Neural progenitor cell (in vitro differentiated cells): Measurements from ENCODE around the gene EHD2. TPM values are rescaled to one million over a fixed set of nuclear protein-coding genes. Genes with fewer than 3 reads are reported as not detected.
"Not testable (repeated sequence)": the region's sequence is repeated elsewhere in the genome, so short reads cannot be mapped to it uniquely, and the experiment has no call there.

ENCODE experiments used
- DNase-seq: peaks from one replicate; pipeline ENCODE4 v3.0.0-alpha.2; 2016; ENCODE audit warnings: low spot score
- H2AFZ ChIP-seq: fragments of 200-600 bp; sonication (generic); replicated peaks from 2 replicates; pipeline ENCODE4 v1.6.1; 2016; ENCODE audit warnings: antibody characterized with exemption
- H3F3A ChIP-seq: fragments of 200-600 bp; sonication (generic); 2 replicates; pipeline ENCODE4 v1.6.1; 2016; ENCODE audit warnings: antibody characterized with exemption, low read depth
- H3K27ac ChIP-seq: fragments of 200-600 bp; sonication (generic); 2 replicates; pipeline ENCODE4 v1.5.1; 2016; ENCODE audit warnings: mild to moderate bottlenecking
- H3K27me3 ChIP-seq: fragments of 200-600 bp; sonication (generic); 2 replicates; pipeline ENCODE4 v1.6.1; 2016; ENCODE audit warnings: mild to moderate bottlenecking, moderate library complexity
- H3K36me3 ChIP-seq: fragments of 200-600 bp; sonication (generic); 2 replicates; pipeline ENCODE4 v1.5.1; 2016
- H3K4me1 ChIP-seq: fragments of 200-600 bp; sonication (generic); 2 replicates; pipeline ENCODE4 v1.6.1; 2016; ENCODE audit warnings: mixed run types
- H3K4me2 ChIP-seq: fragments of 200-600 bp; sonication (generic); 2 replicates; pipeline ENCODE4 v1.6.1; 2016
- H3K4me3 ChIP-seq: fragments of 200-600 bp; sonication (generic); 2 replicates; pipeline ENCODE4 v1.5.1; 2016
- H3K79me2 ChIP-seq: fragments of 200-600 bp; sonication (generic); 2 replicates; pipeline ENCODE4 v1.6.1; 2016; ENCODE audit warnings: low read depth
- H3K9ac ChIP-seq: fragments of 200-600 bp; sonication (generic); 2 replicates; pipeline ENCODE4 v1.6.1; 2016
- H3K9me3 ChIP-seq: fragments of 200-600 bp; sonication (generic); 2 replicates; pipeline ENCODE4 v1.5.1; 2016; ENCODE audit warnings: low read depth
- H4K20me1 ChIP-seq: fragments of 200-600 bp; sonication (generic); 2 replicates; pipeline ENCODE4 v1.6.1; 2016; ENCODE audit warnings: low read depth
- H3K27ac Mint-ChIP-seq: 3 replicates; pipeline ENCODE4 v1.8.0; 2021; ENCODE audit warnings: mixed read lengths
- H3K27me3 Mint-ChIP-seq: 2 replicates; pipeline ENCODE4 v1.8.0; 2022; ENCODE audit warnings: low read depth, mild to moderate bottlenecking, inconsistent platforms, moderate library complexity, mixed read lengths; ENCODE audit not compliant: insufficient read depth
- H3K36me3 Mint-ChIP-seq: 3 replicates; pipeline ENCODE4 v1.8.0; 2021; ENCODE audit warnings: mixed read lengths
- H3K4me1 Mint-ChIP-seq: 3 replicates; pipeline ENCODE4 v1.8.0; 2021; ENCODE audit warnings: mixed read lengths
- H3K4me3 Mint-ChIP-seq: 3 replicates; pipeline ENCODE4 v1.8.0; 2021; ENCODE audit warnings: mild to moderate bottlenecking, moderate library complexity, mixed read lengths
- H3K9me3 Mint-ChIP-seq: 3 replicates; pipeline ENCODE4 v1.8.0; 2020; ENCODE audit warnings: mixed read lengths
- CTCF ChIP-seq: fragments of 200-600 bp; sonication (generic); IDR thresholded peaks from 2 replicates; pipeline ENCODE4 v1.5.1; 2017; ENCODE audit warnings: antibody characterized with exemption, mild to moderate bottlenecking
- EZH2 ChIP-seq: fragments of 200-600 bp; sonication (generic); IDR thresholded peaks from 2 replicates; pipeline ENCODE4 v1.6.1; 2017; ENCODE audit warnings: antibody characterized with exemption, mild to moderate bottlenecking, moderate library complexity
- EZH2phosphoT487 ChIP-seq: fragments of 200-600 bp; sonication (generic); IDR thresholded peaks from 2 replicates; pipeline ENCODE4 v1.6.1; 2017; ENCODE audit warnings: antibody characterized with exemption
- total RNA-seq: library from RNA; depleted of rRNA; stranded (reverse); fragments of >200 nt; gene quantifications from 2 replicates; pipeline ENCODE4 v1.2.3, GENCODE V29; 2015; ENCODE audit warnings: low replicate concordance

EHD2 gene
- total RNA-seq, 1 donor from 2014 or later, result 1.5 TPM

GRCh38 chr19:47720669-47721422 lies 7.6 kb downstream of the EHD2 start:
- H3K9ac ChIP-seq, result no peak overlapping the region
- no peak overlapping the region for H3K4me3 Mint-ChIP-seq

GRCh38 chr19:47723581-47723940 lies 10.3 kb downstream of the EHD2 start:
- Histone ChIP-seq H3K4me3 (no peak overlapping the region), H3K9ac (no peak overlapping the region)

More at GRCh38 chr19:47720669-47721422, 7.6 kb downstream of the EHD2 start:
- DNase-seq, result no peak
- no peak overlapping the region for H3K4me2 ChIP-seq
- peaks cover 3% of the 10 kb centered on the region for H3K27me3 Mint-ChIP-seq
- H2AFZ ChIP-seq, result no peak overlapping the region
- H3F3A ChIP-seq, result no peaks in the 10 kb centered on the region
- peaks cover 12% of the 10 kb centered on the region for H3K4me1 Mint-ChIP-seq
- no peak overlapping the region for H3K4me3 ChIP-seq
- peak overlapping the region; percentile 5 for H3K27ac Mint-ChIP-seq
- H3K4me1 ChIP-seq, result peaks cover 6% of the 10 kb centered on the region
- H3K79me2 ChIP-seq, result no peaks in the 10 kb centered on the region
- no peaks in the 10 kb centered on the region for H3K9me3 ChIP-seq
- H3K36me3 ChIP-seq, result no peaks in the 10 kb centered on the region
- TF ChIP-seq EZH2, result no peak
- TF ChIP-seq CTCF, result no peak
- no peak for TF ChIP-seq EZH2phosphoT487
- no peak overlapping the region for H3K27ac ChIP-seq
- no peaks in the 10 kb centered on the region for H3K36me3 Mint-ChIP-seq
- peaks cover 3% of the 10 kb centered on the region for H3K9me3 Mint-ChIP-seq
- H3K27me3 ChIP-seq, result no peaks in the 10 kb centered on the region
- no peaks in the 10 kb centered on the region for H4K20me1 ChIP-seq

GRCh38 chr19:47725759-47726401 lies 12.7 kb downstream of the EHD2 start:
- Histone ChIP-seq H3K27me3 (no peaks in the 10 kb centered on the region), H3K4me1 (no peaks in the 10 kb centered on the region), H3K9me3 (no peaks in the 10 kb centered on the region), H3K4me2 (no peak overlapping the region), H2AFZ (no peak overlapping the region), H3K9ac (no peak overlapping the region), H4K20me1 (no peaks in the 10 kb centered on the region), H3K36me3 (no peaks in the 10 kb centered on the region), H3K79me2 (no peaks in the 10 kb centered on the region), H3K4me3 (no peak overlapping the region), H3K27ac (no peak overlapping the region), H3F3A (peaks cover 7% of the 10 kb centered on the region)
- Mint-ChIP-seq H3K9me3 (no peaks in the 10 kb centered on the region), H3K4me3 (no peak overlapping the region), H3K36me3 (no peaks in the 10 kb centered on the region), H3K27ac (peak overlapping the region; percentile 54), H3K27me3 (peaks cover 15% of the 10 kb centered on the region), H3K4me1 (peaks cover 10% of the 10 kb centered on the region)
- DNase-seq, result no peak
- TF ChIP-seq EZH2phosphoT487 (no peak), EZH2 (no peak), CTCF (no peak)

More at GRCh38 chr19:47723581-47723940, 10.3 kb downstream of the EHD2 start:
- no peak overlapping the region for H2AFZ ChIP-seq
- peaks cover 10% of the 10 kb centered on the region for H3K4me1 Mint-ChIP-seq
- no peak overlapping the region for H3K27ac Mint-ChIP-seq
- H3K27me3 Mint-ChIP-seq, result peaks cover 9% of the 10 kb centered on the region
- no peaks in the 10 kb centered on the region for H3F3A ChIP-seq
- H3K9me3 ChIP-seq, result no peaks in the 10 kb centered on the region
- no peak overlapping the region for H3K27ac ChIP-seq
- H3K4me2 ChIP-seq, result no peak overlapping the region
- H3K27me3 ChIP-seq, result no peaks in the 10 kb centered on the region
- H3K9me3 Mint-ChIP-seq, result no peaks in the 10 kb centered on the region
- H3K36me3 Mint-ChIP-seq, result no peaks in the 10 kb centered on the region
- peaks cover 6% of the 10 kb centered on the region for H3K4me1 ChIP-seq
- H4K20me1 ChIP-seq, result no peaks in the 10 kb centered on the region
- no peaks in the 10 kb centered on the region for H3K79me2 ChIP-seq
- DNase-seq, result no peak
- no peaks in the 10 kb centered on the region for H3K36me3 ChIP-seq
- H3K4me3 Mint-ChIP-seq, result no peak overlapping the region
- TF ChIP-seq EZH2, result no peak

GRCh38 chr19:47726467-47726866 lies 13.2 kb downstream of the EHD2 start:
- H3K9me3 Mint-ChIP-seq, result no peaks in the 10 kb centered on the region
- H3K36me3 ChIP-seq, result no peaks in the 10 kb centered on the region
- no peak overlapping the region for H3K4me3 Mint-ChIP-seq
- no peaks in the 10 kb centered on the region for H3K9me3 ChIP-seq
- no peak overlapping the region for H3K9ac ChIP-seq
- no peaks in the 10 kb centered on the region for H4K20me1 ChIP-seq
- DNase-seq, result no peak
- no peaks in the 10 kb centered on the region for H3K36me3 Mint-ChIP-seq
- no peak for TF ChIP-seq CTCF
- H3K27me3 ChIP-seq, result no peaks in the 10 kb centered on the region
- no peaks in the 10 kb centered on the region for H3K4me1 ChIP-seq
- no peaks in the 10 kb centered on the region for H3K79me2 ChIP-seq
- H3K27ac Mint-ChIP-seq, result peak overlapping the region; percentile 54
- no peak overlapping the region for H3K4me3 ChIP-seq
- H3K4me1 Mint-ChIP-seq, result peaks cover 10% of the 10 kb centered on the region
- no peak overlapping the region for H2AFZ ChIP-seq
- peaks cover 15% of the 10 kb centered on the region for H3K27me3 Mint-ChIP-seq
- peaks cover 7% of the 10 kb centered on the region for H3F3A ChIP-seq
- H3K4me2 ChIP-seq, result no peak overlapping the region
- no peak overlapping the region for H3K27ac ChIP-seq

GRCh38 chr19:47728295-47728694 lies 15.1 kb downstream of the EHD2 start:
- not testable (repeated sequence) for H3K4me2 ChIP-seq, H3K79me2 ChIP-seq, H3K9ac ChIP-seq, H2AFZ ChIP-seq, H3K36me3 Mint-ChIP-seq, H3K4me3 ChIP-seq, H3K36me3 ChIP-seq, H3K27ac ChIP-seq, H3K9me3 ChIP-seq, H3K4me3 Mint-ChIP-seq, H3K4me1 ChIP-seq, H3F3A ChIP-seq, DNase-seq, H3K27me3 ChIP-seq, H3K27ac Mint-ChIP-seq, H3K9me3 Mint-ChIP-seq, H4K20me1 ChIP-seq
- peaks cover 22% of the 10 kb centered on the region for H3K27me3 Mint-ChIP-seq
- H3K4me1 Mint-ChIP-seq, result peaks cover 10% of the 10 kb centered on the region
